Hepatocyte (in vitro differentiated cells): Measurements from ENCODE around the gene PREX1.

Experiments
- CTCF ChIP-seq: fragments of 200-600 bp; sonication (generic); IDR thresholded peaks from 2 replicates; pipeline ENCODE4 v1.5.1; 2016; ENCODE audit warnings: antibody characterized with exemption, mild to moderate bottlenecking; ENCODE audit not compliant: poor library complexity
- EZH2 ChIP-seq: fragments of 200-600 bp; sonication (generic); IDR thresholded peaks from 2 replicates; pipeline ENCODE4 v1.6.1; 2016; ENCODE audit warnings: antibody characterized with exemption, mild to moderate bottlenecking, borderline replicate concordance
- EZH2phosphoT487 ChIP-seq: fragments of 200-600 bp; sonication (generic); IDR thresholded peaks from one replicate; pipeline ENCODE4 v1.6.1; 2018; ENCODE audit warnings: antibody characterized with exemption, mild to moderate bottlenecking, low read depth, moderate library complexity; ENCODE audit not compliant: unreplicated experiment, severe bottlenecking

- no peak for TF ChIP-seq EZH2
- no peak for TF ChIP-seq CTCF
- TF ChIP-seq EZH2phosphoT487, result no peak
These were observed 108.8 kb downstream of the PREX1 start for GRCh38 chr20:48718786-48719578.
